IPS DF 6.9 (cell line): ENCODE data around the gene IGF2BP2.
"Not testable (repeated sequence)": the region's sequence is repeated elsewhere in the genome, so short reads cannot be mapped to it uniquely, and the experiment has no call there.

ENCODE experiments used
- DNase-seq: peaks from one replicate; pipeline ENCODE4 v3.0.0-alpha.2; 2013; ENCODE audit warnings: low read depth, low spot score
- H3K27ac ChIP-seq: one replicate; pipeline ENCODE4 v1.5.1; 2013; ENCODE audit warnings: low read length, control low read depth
- H3K27me3 ChIP-seq: 2 replicates; pipeline ENCODE4 v1.6.1; 2013; ENCODE audit warnings: mild to moderate bottlenecking, low read length; ENCODE audit not compliant: control insufficient read depth, insufficient read depth
- H3K36me3 ChIP-seq: 2 replicates; pipeline ENCODE4 v1.6.1; 2013; ENCODE audit warnings: low read length; ENCODE audit not compliant: control insufficient read depth, insufficient read depth
- H3K4me1 ChIP-seq: 2 replicates; pipeline ENCODE4 v1.6.1; 2013; ENCODE audit warnings: low read length; ENCODE audit not compliant: control insufficient read depth, insufficient read depth
- H3K4me3 ChIP-seq: 2 replicates; pipeline ENCODE4 v1.5.1; 2013; ENCODE audit warnings: mild to moderate bottlenecking, low read length
- H3K9me3 ChIP-seq: 2 replicates; pipeline ENCODE4 v1.6.1; 2013; ENCODE audit warnings: low read length, inconsistent platforms; ENCODE audit not compliant: control insufficient read depth, insufficient read depth
- WGBS: extraction: QIAGEN DNeasy Blood & Tissue Kit; methylation state at CpG from one replicate; pipeline ENCODE4 v1.1.7; 2013; ENCODE audit warnings: mixed read lengths, missing lambda C conversion rate; ENCODE audit not compliant: insufficient read length, insufficient coverage; 5-methylcytosine and 5-hydroxymethylcytosine counted together

IGF2BP2 gene

DNA sequence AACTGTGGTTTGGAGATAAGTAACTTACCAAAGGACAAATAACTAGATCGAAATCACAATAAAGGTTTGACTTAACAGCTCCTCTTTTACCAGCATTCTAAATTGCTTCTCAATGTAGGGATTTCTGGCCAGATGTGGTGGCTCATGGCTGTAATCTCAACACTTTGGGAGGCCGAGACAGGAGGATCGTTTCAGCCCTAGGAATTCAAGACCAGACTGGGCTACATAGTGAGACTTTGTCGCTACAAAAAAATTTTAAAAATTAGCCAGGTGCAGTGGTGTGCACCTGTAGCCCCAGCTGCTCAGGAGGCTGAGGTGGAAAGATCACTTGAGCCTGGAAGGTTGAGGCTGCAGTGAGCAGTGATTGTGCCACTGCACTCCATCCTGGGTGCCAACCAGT lies 17.4 kb upstream of the IGF2BP2 start:
- no peak overlapping the region for H3K4me3 ChIP-seq
- no CpG with 5 or more reads among the region's 4 CpGs for WGBS

GRCh38 chr3:185838417-185838989 lies 13.7 kb upstream of the IGF2BP2 start:
- H3K4me1 ChIP-seq, H3K27me3 ChIP-seq, H3K36me3 ChIP-seq, H3K9me3 ChIP-seq, H3K4me3 ChIP-seq, H3K27ac ChIP-seq, DNase-seq: not testable (repeated sequence)
- WGBS = no CpG with 5 or more reads among the region's 4 CpGs

More for the DNA sequence above, 17.4 kb upstream of the IGF2BP2 start:
- 0 out of 2 replicates have a peak, but pooled peaks cover 1% of the 10 kb centered on the region for H3K4me1 ChIP-seq
- no peaks in the 10 kb centered on the region for H3K9me3 ChIP-seq
- H3K36me3 ChIP-seq = no peaks in the 10 kb centered on the region
- no peak overlapping the region for H3K27ac ChIP-seq
- no peak for DNase-seq
- H3K27me3 ChIP-seq = no peaks in the 10 kb centered on the region

DNA sequence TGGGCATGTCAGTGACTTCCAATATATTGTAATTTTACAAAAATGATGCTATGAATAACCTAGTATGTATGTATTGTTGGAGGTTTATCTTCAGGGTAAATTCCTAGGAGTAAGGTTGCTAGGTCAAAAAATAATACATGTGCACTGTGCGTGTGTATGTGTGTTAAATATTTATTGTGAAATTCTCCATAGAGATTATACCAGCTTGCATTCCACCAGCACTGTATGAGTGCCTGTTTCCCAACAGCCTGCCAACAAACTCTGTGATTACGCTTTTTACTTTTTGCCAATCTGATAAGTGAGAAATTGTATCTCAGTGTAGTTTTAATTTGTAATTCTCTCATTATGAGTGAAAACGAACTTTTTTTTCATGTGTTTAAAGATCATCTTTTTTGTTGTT lies 12.6 kb upstream of the IGF2BP2 start:
- no peak overlapping the region for H3K4me3 ChIP-seq
- WGBS = no CpG with 5 or more reads among the region's 3 CpGs
- H3K27ac ChIP-seq = no peak overlapping the region

GRCh38 chr3:185831990-185832389 lies 7.1 kb upstream of the IGF2BP2 start:
- H3K27ac ChIP-seq = no peak overlapping the region
- no peaks in the 10 kb centered on the region for H3K9me3 ChIP-seq
- peaks cover 3% of the 10 kb centered on the region; the same call in 1 of the 2 replicates for H3K36me3 ChIP-seq

More for the DNA sequence above, 12.6 kb upstream of the IGF2BP2 start:
- no peaks in the 10 kb centered on the region for H3K9me3 ChIP-seq
- H3K27me3 ChIP-seq = no peaks in the 10 kb centered on the region
- no peak for DNase-seq
- H3K4me1 ChIP-seq = no peaks in the 10 kb centered on the region
- no peaks in the 10 kb centered on the region for H3K36me3 ChIP-seq

DNA sequence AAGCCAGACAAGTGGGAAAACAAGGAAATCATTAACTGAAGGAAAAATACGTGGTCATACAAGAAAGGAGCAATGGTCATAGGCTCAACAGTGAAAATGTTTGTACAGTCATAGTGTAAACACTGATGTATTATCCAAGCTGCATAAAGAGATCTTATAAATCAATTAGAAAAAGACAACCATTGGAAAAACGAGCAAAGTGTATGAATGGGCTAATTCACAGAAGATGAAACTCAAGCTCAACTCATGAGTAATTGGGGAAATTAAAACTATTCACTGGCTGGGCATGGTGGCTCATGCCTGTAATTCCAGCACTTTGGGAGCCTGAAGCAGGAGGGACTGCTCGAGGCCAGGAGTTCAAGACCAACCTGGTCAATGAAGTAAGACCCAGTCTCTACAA lies 6.4 kb upstream of the IGF2BP2 start:
- Histone ChIP-seq H3K9me3 (no peaks in the 10 kb centered on the region), H3K36me3 (peaks cover 3% of the 10 kb centered on the region; the same call in 1 of the 2 replicates), H3K27ac (no peak overlapping the region), H3K4me1 (peaks cover 5% of the 10 kb centered on the region; the same call in 1 of the 2 replicates), H3K27me3 (0 out of 2 replicates have a peak, but pooled peaks cover 2% of the 10 kb centered on the region), H3K4me3 (no peak overlapping the region)
- no CpG with 5 or more reads among the region's 3 CpGs for WGBS
- no peak for DNase-seq

More at GRCh38 chr3:185831990-185832389, 7.1 kb upstream of the IGF2BP2 start:
- no peaks in the 10 kb centered on the region for H3K4me1 ChIP-seq
- no peak overlapping the region for H3K4me3 ChIP-seq
- H3K27me3 ChIP-seq = no peaks in the 10 kb centered on the region
- DNase-seq = no peak

- WGBS = no CpG with 5 or more reads among the region's 5 CpGs
- Histone ChIP-seq H3K27me3 (0 out of 2 replicates have a peak, but pooled peaks cover 2% of the 10 kb centered on the region), H3K27ac (no peak overlapping the region), H3K36me3 (peaks cover 3% of the 10 kb centered on the region; the same call in 1 of the 2 replicates), H3K9me3 (no peaks in the 10 kb centered on the region), H3K4me3 (no peak overlapping the region), H3K4me1 (peaks cover 5% of the 10 kb centered on the region; the same call in 1 of the 2 replicates)
- no peak for DNase-seq
Observed at GRCh38 chr3:185830018-185830797, 5.4 kb upstream of the IGF2BP2 start.

- no peak overlapping the region for H3K4me3 ChIP-seq
- H3K27me3 ChIP-seq = 0 out of 2 replicates have a peak, but pooled peaks cover 2% of the 10 kb centered on the region
- no peaks in the 10 kb centered on the region for H3K9me3 ChIP-seq
- H3K27ac ChIP-seq = no peak overlapping the region
- H3K36me3 ChIP-seq = peaks cover 3% of the 10 kb centered on the region; the same call in 1 of the 2 replicates
- H3K4me1 ChIP-seq = peaks cover 5% of the 10 kb centered on the region; the same call in 1 of the 2 replicates
- WGBS = no CpG with 5 or more reads among the region's 3 CpGs
- DNase-seq = no peak
Observed at GRCh38 chr3:185828755-185829154, 3.9 kb upstream of the IGF2BP2 start.

- no CpG with 5 or more reads among the region's 10 CpGs for WGBS
- Histone ChIP-seq H3K9me3 (no peaks in the 10 kb centered on the region), H3K4me1 (peaks cover 5% of the 10 kb centered on the region; the same call in 1 of the 2 replicates), H3K27me3 (0 out of 2 replicates have a peak, but pooled peaks cover 2% of the 10 kb centered on the region), H3K27ac (no peak overlapping the region), H3K4me3 (no peak overlapping the region), H3K36me3 (peaks cover 3% of the 10 kb centered on the region; the same call in 1 of the 2 replicates)
- DNase-seq = no peak
Observed at GRCh38 chr3:185827595-185828344, 2.9 kb upstream of the IGF2BP2 start.

GRCh38 chr3:185825639-185826481 lies 1.0 kb upstream of the IGF2BP2 start:
- no CpG with 5 or more reads among the region's 90 CpGs for whole genome bisulfite sequencing
- peaks cover 5% of the 10 kb centered on the region; the same call in 1 of the 2 replicates for H3K4me1 ChIP-seq
- no peak overlapping the region for H3K27ac ChIP-seq
- DNase-seq = no peak
- H3K9me3 ChIP-seq = no peaks in the 10 kb centered on the region
- H3K36me3 ChIP-seq = peaks cover 3% of the 10 kb centered on the region; the same call in 1 of the 2 replicates
- 0 out of 2 replicates have a peak, but pooled peaks cover 2% of the 10 kb centered on the region for H3K27me3 ChIP-seq
- peak overlapping the region; percentile 90 for H3K4me3 ChIP-seq
